Muscle layer of duodenum (tissue), 2 donors: ENCODE data around the gene ACAA1.

ENCODE experiments used
- H3K27ac ChIP-seq: one replicate; pipeline ENCODE4 v1.7.0; 2013; ENCODE audit warnings: mild to moderate bottlenecking, low read length
- H3K27me3 ChIP-seq: one replicate; pipeline ENCODE4 v1.7.0; 2013; ENCODE audit warnings: low read depth, mild to moderate bottlenecking, control low read depth, low read length
- H3K36me3 ChIP-seq, 2 donors: one replicate each; pipeline ENCODE4 v1.7.0; 2013; ENCODE audit warnings: low read length in 2 of 2, control low read depth in 1 of 2, mild to moderate bottlenecking in 1 of 2; ENCODE audit not compliant: insufficient read depth in 2 of 2, control insufficient read depth in 1 of 2
- H3K4me1 ChIP-seq, 2 donors: one replicate each; pipeline ENCODE4 v1.7.0; 2013; ENCODE audit warnings: low read length in 2 of 2, mild to moderate bottlenecking in 2 of 2, control low read depth in 1 of 2, moderate library complexity in 1 of 2; ENCODE audit not compliant: insufficient read depth in 2 of 2, control insufficient read depth in 1 of 2
- H3K4me3 ChIP-seq, 2 donors: one replicate each; pipeline ENCODE4 v1.7.0; 2013; ENCODE audit warnings: low read length in 2 of 2, low read depth in 1 of 2, mild to moderate bottlenecking in 1 of 2
- H3K9me3 ChIP-seq, 2 donors: one replicate each; pipeline ENCODE4 v1.7.0; 2013; ENCODE audit warnings: low read length in 2 of 2, control low read depth in 1 of 2, mild to moderate bottlenecking in 1 of 2; ENCODE audit not compliant: control insufficient read depth in 1 of 2
- donor health status: healthy.

Gene ACAA1

GRCh38 chr3:38136777-38137614, at the start of gene ACAA1:
TSS of gene ACAA1 (minus strand) at chr3:38137127. CDS start at chr3:38137035, 92 bp downstream.
- H3K4me3 ChIP-seq: peak within 1 kb of the TSS; percentile 87 to 89
- no peaks in the 10 kb centered on the region for H3K9me3 ChIP-seq
- H3K36me3 ChIP-seq: peaks cover 32 to 34% of the 10 kb centered on the region in 2 donors
- no peaks in the 10 kb centered on the region for H3K27me3 ChIP-seq
- peaks cover 20 to 31% of the 10 kb centered on the region in 2 donors for H3K4me1 ChIP-seq
- H3K27ac ChIP-seq: peak within 1 kb of the TSS; percentile 93

- no peaks in the 10 kb centered on the region for H3K9me3 ChIP-seq
- peaks cover 0 to 3% of the 10 kb centered on the region in 2 donors for H3K4me1 ChIP-seq
- no peaks in the 10 kb centered on the region for H3K36me3 ChIP-seq
- no peaks in the 10 kb centered on the region for H3K27me3 ChIP-seq
- no peak overlapping the region for H3K4me3 ChIP-seq
- no peak overlapping the region for H3K27ac ChIP-seq
Measured at GRCh38 chr3:38177181-38177580, 40.3 kb upstream of the ACAA1 start.

GRCh38 chr3:38173834-38174418, 37.0 kb upstream of the ACAA1 start:
- Histone ChIP-seq H3K4me1 (peaks cover 0 to 10% of the 10 kb centered on the region in 2 donors), H3K27me3 (no peaks in the 10 kb centered on the region), H3K9me3 (no peaks in the 10 kb centered on the region), H3K4me3 (no peak overlapping the region), H3K36me3 (no peaks in the 10 kb centered on the region), H3K27ac (no peak overlapping the region)

GRCh38 chr3:38171622-38172021, 34.7 kb upstream of the ACAA1 start:
- Histone ChIP-seq H3K9me3 (no peaks in the 10 kb centered on the region), H3K27me3 (no peaks in the 10 kb centered on the region), H3K27ac (no peak overlapping the region), H3K4me3 (no peak overlapping the region), H3K36me3 (peaks cover 0 to 5% of the 10 kb centered on the region in 2 donors), H3K4me1 (peaks cover 0 to 17% of the 10 kb centered on the region in 2 donors)

- no peaks in the 10 kb centered on the region for H3K27me3 ChIP-seq
- no peak overlapping the region for H3K4me3 ChIP-seq
- no peaks in the 10 kb centered on the region for H3K9me3 ChIP-seq
- no peak overlapping the region for H3K27ac ChIP-seq
- peaks cover 0 to 18% of the 10 kb centered on the region in 2 donors for H3K4me1 ChIP-seq
- peaks cover 0 to 5% of the 10 kb centered on the region in 2 donors for H3K36me3 ChIP-seq
Measured at GRCh38 chr3:38170722-38171121, 33.8 kb upstream of the ACAA1 start.

- Histone ChIP-seq H3K36me3 (peaks cover 0 to 5% of the 10 kb centered on the region in 2 donors), H3K4me3 (no peak overlapping the region), H3K4me1 (peaks cover 0 to 18% of the 10 kb centered on the region in 2 donors), H3K27me3 (no peaks in the 10 kb centered on the region), H3K9me3 (no peaks in the 10 kb centered on the region), H3K27ac (no peak overlapping the region)
Measured at GRCh38 chr3:38169027-38169317, 32.0 kb upstream of the ACAA1 start.

GRCh38 chr3:38168151-38169026, 31.5 kb upstream of the ACAA1 start:
- H3K4me3 ChIP-seq: no peak overlapping the region
- H3K4me1 ChIP-seq: peaks cover 0 to 18% of the 10 kb centered on the region in 2 donors
- no peaks in the 10 kb centered on the region for H3K27me3 ChIP-seq
- no peaks in the 10 kb centered on the region for H3K9me3 ChIP-seq
- H3K36me3 ChIP-seq: peaks cover 0 to 5% of the 10 kb centered on the region in 2 donors
- no peak overlapping the region for H3K27ac ChIP-seq

GRCh38 chr3:38167591-38167990, 30.7 kb upstream of the ACAA1 start:
- Histone ChIP-seq H3K27me3 (no peaks in the 10 kb centered on the region), H3K27ac (no peak overlapping the region), H3K4me3 (no peak overlapping the region), H3K36me3 (peaks cover 0 to 5% of the 10 kb centered on the region in 2 donors), H3K4me1 (peaks cover 0 to 18% of the 10 kb centered on the region in 2 donors), H3K9me3 (no peaks in the 10 kb centered on the region)

GRCh38 chr3:38165722-38166387, 28.9 kb upstream of the ACAA1 start:
- Histone ChIP-seq H3K9me3 (no peaks in the 10 kb centered on the region), H3K36me3 (peaks cover 0 to 5% of the 10 kb centered on the region in 2 donors), H3K4me3 (peak overlapping the region; percentile 77 to 83), H3K27me3 (no peaks in the 10 kb centered on the region), H3K27ac (peak overlapping the region; percentile 99), H3K4me1 (peaks cover 0 to 15% of the 10 kb centered on the region in 2 donors)

GRCh38 chr3:38164952-38165721, 28.2 kb upstream of the ACAA1 start, which contains the start of gene OXSR1:
TSS of gene OXSR1 (plus strand) at chr3:38165537. CDS start at chr3:38165877, 340 bp downstream.
- peak within 1 kb of the TSS; percentile 77 to 83 for H3K4me3 ChIP-seq
- H3K9me3 ChIP-seq: no peaks in the 10 kb centered on the region
- peaks cover 0 to 10% of the 10 kb centered on the region in 2 donors for H3K4me1 ChIP-seq
- H3K27ac ChIP-seq: peak within 1 kb of the TSS; percentile 99
- peaks cover 0 to 5% of the 10 kb centered on the region in 2 donors for H3K36me3 ChIP-seq
- no peaks in the 10 kb centered on the region for H3K27me3 ChIP-seq
